Tibial nerve (tissue), 4 donors: ENCODE data around the gene SKOR1. TPM values are rescaled to one million over a fixed set of nuclear protein-coding genes. Genes with fewer than 3 reads are reported as not detected.

ENCODE experiments used
- DNase-seq, 2 donors: peaks; one replicate each; pipeline ENCODE4 v3.0.0-alpha.2; 2019; ENCODE audit warnings: low spot score in 2 of 2
- H3K27ac ChIP-seq, 4 donors: fragments of 200-600 bp; sonication (generic) in 3 of 4; one replicate each; pipeline ENCODE4 v1.5.1; 2017 to 2019; ENCODE audit warnings: mild to moderate bottlenecking in 1 of 4
- H3K27me3 ChIP-seq, 2 donors: fragments of 200-600 bp; sonication (generic) in 1 of 2; one replicate each; pipeline versions ENCODE4 v1.5.1 to v1.6.0; 2017 to 2019
- H3K36me3 ChIP-seq, 3 donors: fragments of 200-600 bp; sonication (generic); one replicate each; pipeline ENCODE4 v1.5.1; 2018 to 2019
- H3K4me1 ChIP-seq, 4 donors: fragments of 200-600 bp; sonication (generic) in 3 of 4; one replicate each; pipeline ENCODE4 v1.5.1; 2017 to 2019
- H3K4me3 ChIP-seq, 4 donors: fragments of 200-600 bp; sonication (generic) in 3 of 4; one replicate each; pipeline ENCODE4 v1.5.1; 2017 to 2019; ENCODE audit warnings: mild to moderate bottlenecking in 1 of 4, moderate library complexity in 1 of 4
- H3K9me3 ChIP-seq, 4 donors: fragments of 200-600 bp; sonication (generic) in 3 of 4; one replicate each; pipeline ENCODE4 v1.5.1; 2017 to 2019
- CTCF ChIP-seq, 5 experiments: fragments of 200-600 bp in 3 of 5; fragments of 450-650 bp in 2 of 5; sonication (generic) in 3 of 5; IDR thresholded peaks; one replicate each; pipeline ENCODE4 v1.5.1; 2016 to 2019; ENCODE audit warnings: antibody characterized with exemption in 5 of 5, mild to moderate bottlenecking in 3 of 5, moderate library complexity in 2 of 5
- EP300 ChIP-seq, 2 donors: sonication (generic); formaldehyde crosslinking; IDR thresholded peaks; one replicate each; pipeline ENCODE4 v1.6.1; 2017; ENCODE audit warnings: antibody characterized with exemption in 2 of 2, mild to moderate bottlenecking in 1 of 2
- POLR2A ChIP-seq, 2 donors: fragments of 450-650 bp; IDR thresholded peaks; one replicate each; pipeline ENCODE4 v1.6.1; 2017; ENCODE audit warnings: antibody characterized with exemption in 2 of 2, mild to moderate bottlenecking in 2 of 2, moderate library complexity in 2 of 2
- WGBS, 2 donors: methylation state at CpG; one replicate each; pipeline ENCODE4 v1.1.5; 2018; 5-methylcytosine and 5-hydroxymethylcytosine counted together
- total RNA-seq, 4 donors: library from RNA; depleted of rRNA; stranded (reverse); fragments of >200 nt; gene quantifications; one replicate each; pipeline ENCODE4 v1.1.0, GENCODE V29; 2016

Gene SKOR1
- total RNA-seq, 4 donors from 2014 or later, result 0.42 to 1.5 (median 0.82) TPM

GRCh38 chr15:67834581-67835296 lies 9.4 kb downstream of the SKOR1 start:
- TF ChIP-seq CTCF (IDR thresholded peaks at IDR 0.05) (no peak), POLR2A (IDR thresholded peaks at IDR 0.05) (no peak), EP300 (IDR thresholded peaks at IDR 0.05) (no peak)
- no peak for DNase-seq
- H3K4me3 ChIP-seq, result peak overlapping the region; percentile 4 to 41 (median 31)
- WGBS, 2 donors, result 5% methylated on average over 23 to 46 of the region's 59 CpGs
- H3K9me3 ChIP-seq, result no peaks in the 10 kb centered on the region
- peaks cover 0 to 65% of the 10 kb centered on the region in 2 donors for H3K27me3 ChIP-seq
- H3K4me1 ChIP-seq, result peaks cover 0 to 65% (median 34%) of the 10 kb centered on the region in 4 donors
- no peak overlapping the region for H3K27ac ChIP-seq
- H3K36me3 ChIP-seq, result no peaks in the 10 kb centered on the region

GRCh38 chr15:67835297-67836133 lies 10.2 kb downstream of the SKOR1 start:
- WGBS, 2 donors, result 2 to 3% methylated on average over 55 to 59 of the region's 59 CpGs
- TF ChIP-seq CTCF (IDR thresholded peaks at IDR 0.05), result no peak
- no peak for TF ChIP-seq EP300 (IDR thresholded peaks at IDR 0.05)
- TF ChIP-seq POLR2A (IDR thresholded peaks at IDR 0.05), result no peak
- Histone ChIP-seq H3K27me3 (peaks cover 0 to 57% of the 10 kb centered on the region in 2 donors), H3K27ac (no peak overlapping the region), H3K4me1 (peaks cover 0 to 63% (median 32%) of the 10 kb centered on the region in 4 donors), H3K4me3 (peak overlapping the region; percentile 4 to 41 (median 31)), H3K36me3 (no peaks in the 10 kb centered on the region), H3K9me3 (no peaks in the 10 kb centered on the region)
- DNase-seq, result no peak

GRCh38 chr15:67836134-67836455 lies 10.8 kb downstream of the SKOR1 start:
- peak overlapping the region; percentile 4 to 41 (median 31) for H3K4me3 ChIP-seq
- TF ChIP-seq POLR2A (IDR thresholded peaks at IDR 0.05) (no peak), CTCF (IDR thresholded peaks at IDR 0.05) (no peak), EP300 (IDR thresholded peaks at IDR 0.05) (no peak)
- peaks cover 0 to 65% (median 33%) of the 10 kb centered on the region in 4 donors for H3K4me1 ChIP-seq
- 1 to 2% methylated on average over 16 of the region's 16 CpGs for WGBS, 2 donors
- DNase-seq, result no peak
- no peaks in the 10 kb centered on the region for H3K36me3 ChIP-seq
- H3K9me3 ChIP-seq, result no peaks in the 10 kb centered on the region
- peaks cover 0 to 52% of the 10 kb centered on the region in 2 donors for H3K27me3 ChIP-seq
- H3K27ac ChIP-seq, result no peak overlapping the region

- DNase-seq, result peak in 1 of 2 donors; percentile 72
- peaks cover 0 to 69% (median 36%) of the 10 kb centered on the region in 4 donors for H3K4me1 ChIP-seq
- no peaks in the 10 kb centered on the region for H3K36me3 ChIP-seq
- H3K9me3 ChIP-seq, result no peaks in the 10 kb centered on the region
- H3K27me3 ChIP-seq, result peaks cover 0 to 48% of the 10 kb centered on the region in 2 donors
- H3K4me3 ChIP-seq, result peak overlapping the region; percentile 4 to 41 (median 31)
- no peak overlapping the region for H3K27ac ChIP-seq
- no peak for TF ChIP-seq POLR2A (IDR thresholded peaks at IDR 0.05)
- peak; percentile 44 to 88 (median 78) for TF ChIP-seq CTCF (IDR thresholded peaks at IDR 0.05)
- WGBS, 2 donors, result 32 to 35% methylated on average over 8 of the region's 8 CpGs
These were observed 11.2 kb downstream of the SKOR1 start for GRCh38 chr15:67836477-67836876.

- DNase-seq, result no peak
- TF ChIP-seq CTCF (IDR thresholded peaks at IDR 0.05) (no peak), EP300 (IDR thresholded peaks at IDR 0.05) (no peak), POLR2A (IDR thresholded peaks at IDR 0.05) (no peak)
These were observed 11.6 kb downstream of the SKOR1 start for GRCh38 chr15:67836955-67837354.

More at GRCh38 chr15:67836955-67837354, 11.6 kb downstream of the SKOR1 start:
- H3K4me1 ChIP-seq, result peaks cover 0 to 74% (median 36%) of the 10 kb centered on the region in 4 donors
- WGBS, 2 donors, result 50 to 65% methylated on average over 2 of the region's 2 CpGs
- H3K27me3 ChIP-seq, result peaks cover 0 to 43% of the 10 kb centered on the region in 2 donors
- no peak overlapping the region for H3K27ac ChIP-seq
- no peaks in the 10 kb centered on the region for H3K9me3 ChIP-seq
- H3K4me3 ChIP-seq, result no peak overlapping the region
- no peaks in the 10 kb centered on the region for H3K36me3 ChIP-seq
